Heart right ventricle (tissue), 16 donors: ENCODE measurements around the gene RASGEF1C. TPM values are rescaled to one million over a fixed set of nuclear protein-coding genes. Genes with fewer than 3 reads are reported as not detected.

Experiments used
- ATAC-seq, 8 donors: fragments of 200-7000 bp; cut with Tn5 transposase; one replicate each; pipeline ENCODE4 v1.9.1; 2020; ENCODE audit warnings: mild to moderate bottlenecking in 8 of 8, moderate library complexity in 8 of 8, moderate number of reproducible peaks in 1 of 8
- DNase-seq, 2 donors: peaks; one replicate each; pipeline ENCODE4 v3.0.0-alpha.2; 2020
- H3K27ac ChIP-seq, 10 donors: fragments of 200-600 bp; sonication (generic) in 2 of 10; one replicate each; pipeline versions ENCODE4 v1.5.0 to v1.8.0; 2020 to 2022; ENCODE audit warnings: mild to moderate bottlenecking in 3 of 10
- H3K27me3 ChIP-seq, 7 donors: fragments of 200-600 bp; one replicate each; pipeline ENCODE4 v1.8.0; 2021 to 2022; ENCODE audit warnings: mild to moderate bottlenecking in 2 of 7
- H3K36me3 ChIP-seq, 9 donors: fragments of 200-600 bp; sonication (generic) in 1 of 9; one replicate each; pipeline versions ENCODE4 v1.5.0 to v1.8.0; 2020 to 2022; ENCODE audit warnings: mild to moderate bottlenecking in 2 of 9
- H3K4me1 ChIP-seq, 9 donors: fragments of 200-600 bp; sonication (generic) in 1 of 9; one replicate each; pipeline versions ENCODE4 v1.5.0 to v1.8.0; 2020 to 2022; ENCODE audit warnings: mild to moderate bottlenecking in 4 of 9
- H3K4me3 ChIP-seq, 10 donors: fragments of 200-600 bp; sonication (generic) in 2 of 10; one replicate each; pipeline versions ENCODE4 v1.5.0 to v1.8.0; 2020 to 2022; ENCODE audit warnings: mild to moderate bottlenecking in 7 of 10, moderate library complexity in 2 of 10
- H3K9me3 ChIP-seq, 11 donors: fragments of 200-600 bp in 10 of 11; sonication (generic) in 2 of 11; one replicate each; pipeline versions ENCODE4 v1.5.0 to v1.8.0; 2013 to 2022; ENCODE audit warnings: mild to moderate bottlenecking in 2 of 11, control low read depth in 1 of 11, moderate library complexity in 1 of 11
- CTCF ChIP-seq, 9 donors: fragments of 200-600 bp; sonication (generic) in 2 of 9; IDR thresholded peaks; one replicate each; pipeline versions ENCODE4 v1.5.0 to v1.8.0; 2021 to 2022; ENCODE audit warnings: antibody characterized with exemption in 9 of 9, mild to moderate bottlenecking in 5 of 9, moderate library complexity in 1 of 9
- WGBS, 2 donors: extraction: QIAGEN DNeasy Blood & Tissue Kit; methylation state at CpG; one replicate each; pipeline ENCODE4 v1.1.7; 2013; ENCODE audit warnings: inconsistent platforms in 1 of 2; 5-methylcytosine and 5-hydroxymethylcytosine counted together
- intact Hi-C, 10 donors: fragments of 100-400 bp; cut with DNase I; formaldehyde crosslinking; loops; one replicate each; pipeline versions ENCODE4 v1.11.1 to v1.14.2; 2022
- polyA plus RNA-seq, 2 donors: library from polyadenylated mRNA; stranded (reverse); fragments of 200-250 nt; gene quantifications; one replicate each; pipeline ENCODE4 v1.2.3, GENCODE V29; 2013
- total RNA-seq, 10 donors: library from RNA; stranded (reverse); fragmentation: NEBNext Ultra II Directional in 3 of 10; extraction: Animal tissue kit (Norgen Biotek cat#: 25700) in 3 of 10; gene quantifications; one replicate each; pipeline versions ENCODE4 v1.2.1 to v1.2.4, GENCODE V29; 2021 to 2023
- donor health status: Arrhythmogenic right ventricular cardiomyopathy.
- donor health status: ischemic (EF 13 %, LVEDD 7.1; RV severe dilation, severe dysfunction).
- donor health status: healthy with polysubstance abuse.
- donor health status: DM: no; HTN: yes; CAD: no.
- donor health status: DM: no; HTN: no; CAD: no.
- donor health status: ischemic (EF 25% LVEDD 6.9; RV normal size, moderate dysfunction).
- donor health status: ischemic (EF 25% LVEDD 5.7; RV mildly dilated, moderate dysfunction).
- donor health status: healthy.
- donor health status: DM: yes; HTN: yes; CAD: no.
- donor health status: Ischemic cardiomyopathy.
- donor health status: ischemic (EF 35%, LVEDD 5.7; RV mildly dilated, moderate dysfunction).
- donor health status: nonischemic (EF 11% LVEDD 7.7; RV severe dilation, severe dysfunction).
- donor health status: DM: yes; HTN: yes; CAD: no.
- donor health status: PGD.
- donor health status: ischemic (EF 29% LVEDD 5.4; RV normal size, mild dysfunction).
- donor health status: nonischemic (EF 23%, LVEDD 6.1; RV moderate dilation, normal function).

The RASGEF1C gene
- total and polyA plus RNA-seq, 12 donors = 0.17 to 0.59 (median 0.26) TPM; not detected in 6

- peak overlapping the region in 9 of 10 donors; percentile 12 to 41 (median 36) for H3K4me3 ChIP-seq
- H3K27me3 ChIP-seq = peaks cover 10 to 69% (median 43%) of the 10 kb centered on the region in 7 donors
- H3K4me1 ChIP-seq = peaks cover 0 to 9% (median 5%) of the 10 kb centered on the region in 9 donors
- ATAC-seq = no peak
- TF ChIP-seq CTCF (IDR thresholded peaks at IDR 0.05) = no peak
- DNase-seq = no peak
- 3% methylated on average over 40 to 64 of the region's 65 CpGs for WGBS, 2 donors
- H3K9me3 ChIP-seq = no peaks in the 10 kb centered on the region
- H3K36me3 ChIP-seq = no peaks in the 10 kb centered on the region
- no peak overlapping the region for H3K27ac ChIP-seq
- intact Hi-C loops = loop anchor here in 6 of 10 donors (2.0 to 5.0 kb wide), 2 partner anchors 80 to 81 kb away; no protein-coding TSS in a partner anchor
Observed at GRCh38 chr5:180208435-180209081, 453 bp downstream of the RASGEF1C start.

GRCh38 chr5:180208038-180208434 lies 975 bp downstream of the RASGEF1C start:
- Histone ChIP-seq H3K27me3 (peaks cover 10 to 69% (median 43%) of the 10 kb centered on the region in 7 donors), H3K27ac (no peak overlapping the region), H3K4me3 (peak overlapping the region in 6 of 10 donors; percentile 21 to 41 (median 34)), H3K4me1 (peaks cover 0 to 9% (median 5%) of the 10 kb centered on the region in 9 donors), H3K9me3 (no peaks in the 10 kb centered on the region), H3K36me3 (no peaks in the 10 kb centered on the region)
- TF ChIP-seq CTCF (IDR thresholded peaks at IDR 0.05) = no peak
- intact Hi-C loops = loop anchor here in 6 of 10 donors (2.0 to 5.0 kb wide), 2 partner anchors 79 to 81 kb away; no protein-coding TSS in a partner anchor
- no peak for DNase-seq
- ATAC-seq = peak in 1 of 8 donors; percentile 22
- 34 to 37% methylated on average over 14 of the region's 14 CpGs for WGBS, 2 donors

- Histone ChIP-seq H3K27ac (no peak overlapping the region), H3K4me1 (peaks cover 0 to 9% (median 5%) of the 10 kb centered on the region in 9 donors), H3K27me3 (peaks cover 10 to 69% (median 39%) of the 10 kb centered on the region in 7 donors), H3K9me3 (no peaks in the 10 kb centered on the region), H3K36me3 (no peaks in the 10 kb centered on the region), H3K4me3 (no peak overlapping the region)
- 25 to 26% methylated on average over 21 to 25 of the region's 25 CpGs for WGBS, 2 donors
- no peak for TF ChIP-seq CTCF (IDR thresholded peaks at IDR 0.05)
- intact Hi-C loops = loop anchor here in 5 of 10 donors (5.0 kb wide), 1 partner anchor 80 kb away; no protein-coding TSS in a partner anchor
- ATAC-seq = no peak
- DNase-seq = no peak
Observed at GRCh38 chr5:180207593-180207992, 1.4 kb downstream of the RASGEF1C start.

- no peak for TF ChIP-seq CTCF (IDR thresholded peaks at IDR 0.05)
- Histone ChIP-seq H3K9me3 (no peaks in the 10 kb centered on the region), H3K4me1 (peaks cover 0 to 9% (median 5%) of the 10 kb centered on the region in 9 donors), H3K4me3 (no peak overlapping the region), H3K36me3 (no peaks in the 10 kb centered on the region), H3K27ac (no peak overlapping the region), H3K27me3 (peaks cover 10 to 66% (median 39%) of the 10 kb centered on the region in 7 donors)
- intact Hi-C loops = loop anchor here in 5 of 10 donors (5.0 kb wide), 1 partner anchor 80 kb away; no protein-coding TSS in a partner anchor
- DNase-seq (no peak), ATAC-seq (no peak)
- WGBS, 2 donors = 84 to 87% methylated on average over 11 of the region's 11 CpGs
Observed at GRCh38 chr5:180206993-180207392, 2.0 kb downstream of the RASGEF1C start.
